ENCODE results near the gene TUBGCP3.

TUBGCP3 gene

GRCh38 chr13:112573710-112574109 is 14.2 kb downstream of the TUBGCP3 start:
- Mint-ChIP-seq H3K27ac (no peak overlapping the region), H3K36me3 (ENCODE audit: low read depth) (peaks cover 67% of the 10 kb centered on the region), H3K27me3 (ENCODE audit: low read depth, poor library complexity) (peaks cover 1% of the 10 kb centered on the region), H3K4me3 (no peak overlapping the region), H3K4me1 (peaks cover 51% of the 10 kb centered on the region), H3K9me3 (peaks cover 46% of the 10 kb centered on the region)
- DNase-seq = no peak
- TF ChIP-seq CTCF (IDR thresholded peaks at IDR 0.05) = no peak

GRCh38 chr13:112572366-112572765 is 15.6 kb downstream of the TUBGCP3 start:
- Mint-ChIP-seq H3K27ac (no peak overlapping the region), H3K9me3 (peaks cover 35% of the 10 kb centered on the region), H3K4me1 (peaks cover 51% of the 10 kb centered on the region), H3K4me3 (no peak overlapping the region), H3K27me3 (ENCODE audit: low read depth, poor library complexity) (no peaks in the 10 kb centered on the region), H3K36me3 (ENCODE audit: low read depth) (peaks cover 64% of the 10 kb centered on the region)
- TF ChIP-seq CTCF (IDR thresholded peaks at IDR 0.05) = no peak
- no peak for DNase-seq

GRCh38 chr13:112569821-112570220 is 18.1 kb downstream of the TUBGCP3 start:
- no peak for TF ChIP-seq CTCF (IDR thresholded peaks at IDR 0.05)
- peaks cover 36% of the 10 kb centered on the region for H3K4me1 Mint-ChIP-seq

GRCh38 chr13:112567161-112567862 is 20.6 kb downstream of the TUBGCP3 start:
- peaks cover 82% of the 10 kb centered on the region for H3K36me3 Mint-ChIP-seq (ENCODE audit: low read depth)
- peaks cover 27% of the 10 kb centered on the region for H3K4me1 Mint-ChIP-seq
- no peak overlapping the region for H3K4me3 Mint-ChIP-seq
- H3K9me3 Mint-ChIP-seq = peaks cover 16% of the 10 kb centered on the region
- DNase-seq = no peak
- no peaks in the 10 kb centered on the region for H3K27me3 Mint-ChIP-seq (ENCODE audit: low read depth, poor library complexity)
- no peak overlapping the region for H3K27ac Mint-ChIP-seq
- TF ChIP-seq CTCF (IDR thresholded peaks at IDR 0.05) = no peak

More at GRCh38 chr13:112569821-112570220, 18.1 kb downstream of the TUBGCP3 start:
- peaks cover 66% of the 10 kb centered on the region for H3K36me3 Mint-ChIP-seq (ENCODE audit: low read depth)
- peaks cover 16% of the 10 kb centered on the region for H3K9me3 Mint-ChIP-seq
- H3K4me3 Mint-ChIP-seq = no peak overlapping the region
- DNase-seq = peak; percentile 10
- H3K27ac Mint-ChIP-seq = peak overlapping the region; percentile 52
- no peaks in the 10 kb centered on the region for H3K27me3 Mint-ChIP-seq (ENCODE audit: low read depth, poor library complexity)

GRCh38 chr13:112562786-112563383 is 25.1 kb downstream of the TUBGCP3 start:
- peaks cover 75% of the 10 kb centered on the region for H3K36me3 Mint-ChIP-seq (ENCODE audit: low read depth)
- no peak for DNase-seq
- peak overlapping the region; percentile 46 for H3K27ac Mint-ChIP-seq
- H3K9me3 Mint-ChIP-seq = no peaks in the 10 kb centered on the region
- H3K4me1 Mint-ChIP-seq = peaks cover 17% of the 10 kb centered on the region
- no peak for TF ChIP-seq CTCF (IDR thresholded peaks at IDR 0.05)
- no peaks in the 10 kb centered on the region for H3K27me3 Mint-ChIP-seq (ENCODE audit: low read depth, poor library complexity)
- H3K4me3 Mint-ChIP-seq = no peak overlapping the region

GRCh38 chr13:112562254-112562653 is 25.7 kb downstream of the TUBGCP3 start:
- Mint-ChIP-seq H3K27me3 (ENCODE audit: low read depth, poor library complexity) (no peaks in the 10 kb centered on the region), H3K4me3 (no peak overlapping the region), H3K36me3 (ENCODE audit: low read depth) (peaks cover 74% of the 10 kb centered on the region), H3K27ac (no peak overlapping the region), H3K9me3 (no peaks in the 10 kb centered on the region), H3K4me1 (peaks cover 17% of the 10 kb centered on the region)
- no peak for DNase-seq
- TF ChIP-seq CTCF (IDR thresholded peaks at IDR 0.05) = no peak
